Glutamatergic neuron (in vitro differentiated cells): ENCODE data around the gene VOPP1. TPM values are rescaled to one million over a fixed set of nuclear protein-coding genes. Genes with fewer than 3 reads are reported as not detected.

ENCODE experiments used
- DNase-seq: peaks from one replicate; pipeline ENCODE4 v3.0.0; 2022
- H3K27ac Mint-ChIP-seq: one replicate; pipeline ENCODE4 v1.8.0; 2020; ENCODE audit warnings: mild to moderate bottlenecking, mixed read lengths, inconsistent platforms; ENCODE audit not compliant: unreplicated experiment
- H3K27me3 Mint-ChIP-seq: one replicate; pipeline ENCODE4 v1.8.0; 2020; ENCODE audit warnings: mild to moderate bottlenecking, moderate library complexity, mixed read lengths, inconsistent platforms; ENCODE audit not compliant: unreplicated experiment
- H3K36me3 Mint-ChIP-seq: one replicate; pipeline ENCODE4 v1.8.0; 2020; ENCODE audit warnings: mild to moderate bottlenecking, mixed read lengths, inconsistent platforms; ENCODE audit not compliant: unreplicated experiment
- H3K4me1 Mint-ChIP-seq: one replicate; pipeline ENCODE4 v1.8.0; 2020; ENCODE audit warnings: mild to moderate bottlenecking, low read depth, mixed read lengths, inconsistent platforms; ENCODE audit not compliant: unreplicated experiment
- H3K4me3 Mint-ChIP-seq: one replicate; pipeline ENCODE4 v1.8.0; 2020; ENCODE audit warnings: mild to moderate bottlenecking, mixed read lengths, inconsistent platforms; ENCODE audit not compliant: unreplicated experiment
- H3K9me3 Mint-ChIP-seq: one replicate; pipeline ENCODE4 v1.8.0; 2020; ENCODE audit warnings: mild to moderate bottlenecking, moderate library complexity, mixed read lengths, inconsistent platforms; ENCODE audit not compliant: unreplicated experiment
- total RNA-seq: library from RNA; stranded (reverse); fragmentation: NEBNext Ultra II Directional; extraction: Animal tissue kit (Norgen Biotek cat#: 25700); gene quantifications from one replicate; pipeline ENCODE4 v1.2.1, GENCODE V29; 2021; ENCODE audit not compliant: unreplicated experiment
- TF ChIP-seq, protein P1 (sequence below): fragments of 200-600 bp; sonication (generic); IDR thresholded peaks from one replicate; pipeline ENCODE4 v1.5.0; 2021; ENCODE audit not compliant: partially characterized antibody, unreplicated experiment

VOPP1 gene
- total RNA-seq, 1 donor from 2014 or later = 30.6 TPM

DNA sequence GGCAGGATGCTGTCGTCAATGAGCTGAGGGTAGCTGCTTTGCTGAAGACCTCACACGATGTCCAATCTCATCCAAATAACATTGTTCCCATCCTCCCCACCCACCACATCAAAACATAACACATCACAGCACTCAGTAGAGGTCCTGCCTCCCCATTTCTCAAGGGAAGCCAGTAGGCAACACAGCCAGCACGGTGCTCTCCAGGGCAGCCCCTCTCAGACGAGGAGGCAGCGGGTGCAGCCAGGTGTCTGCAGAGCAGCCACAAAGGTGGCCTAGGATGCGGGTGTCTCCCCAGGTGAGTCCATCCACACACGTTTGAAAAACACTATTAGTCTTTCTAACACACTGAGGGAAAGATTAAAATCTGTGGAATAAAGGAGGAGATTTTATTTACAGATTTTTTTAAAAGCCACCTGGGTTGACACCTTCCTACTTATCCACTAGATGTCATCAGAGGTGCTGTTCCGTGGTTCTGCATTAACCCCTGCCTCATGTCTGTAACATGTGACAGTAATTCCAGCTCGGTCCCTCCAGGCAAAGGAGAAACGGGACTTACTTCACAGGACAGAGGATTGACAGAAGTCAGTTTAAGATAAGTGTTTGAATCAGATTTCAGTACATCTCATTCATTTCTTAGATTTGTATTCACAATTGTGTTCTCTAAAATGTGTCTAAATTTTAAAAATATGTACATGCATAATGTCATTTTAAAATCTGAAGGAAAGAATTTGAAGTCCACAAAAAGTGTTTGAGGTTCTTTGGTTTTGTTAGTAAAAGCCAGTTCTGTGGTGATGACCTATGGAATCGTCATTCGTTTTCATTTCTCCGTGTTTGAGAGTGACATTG is 139.1 kb downstream of the VOPP1 start:
- no peak for DNase-seq
- TF ChIP-seq, protein P1, sequence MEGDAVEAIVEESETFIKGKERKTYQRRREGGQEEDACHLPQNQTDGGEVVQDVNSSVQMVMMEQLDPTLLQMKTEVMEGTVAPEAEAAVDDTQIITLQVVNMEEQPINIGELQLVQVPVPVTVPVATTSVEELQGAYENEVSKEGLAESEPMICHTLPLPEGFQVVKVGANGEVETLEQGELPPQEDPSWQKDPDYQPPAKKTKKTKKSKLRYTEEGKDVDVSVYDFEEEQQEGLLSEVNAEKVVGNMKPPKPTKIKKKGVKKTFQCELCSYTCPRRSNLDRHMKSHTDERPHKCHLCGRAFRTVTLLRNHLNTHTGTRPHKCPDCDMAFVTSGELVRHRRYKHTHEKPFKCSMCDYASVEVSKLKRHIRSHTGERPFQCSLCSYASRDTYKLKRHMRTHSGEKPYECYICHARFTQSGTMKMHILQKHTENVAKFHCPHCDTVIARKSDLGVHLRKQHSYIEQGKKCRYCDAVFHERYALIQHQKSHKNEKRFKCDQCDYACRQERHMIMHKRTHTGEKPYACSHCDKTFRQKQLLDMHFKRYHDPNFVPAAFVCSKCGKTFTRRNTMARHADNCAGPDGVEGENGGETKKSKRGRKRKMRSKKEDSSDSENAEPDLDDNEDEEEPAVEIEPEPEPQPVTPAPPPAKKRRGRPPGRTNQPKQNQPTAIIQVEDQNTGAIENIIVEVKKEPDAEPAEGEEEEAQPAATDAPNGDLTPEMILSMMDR = peak; percentile 37
- no peaks in the 10 kb centered on the region for H3K36me3 Mint-ChIP-seq
- H3K9me3 Mint-ChIP-seq = peaks cover 7% of the 10 kb centered on the region
- H3K27ac Mint-ChIP-seq = no peak overlapping the region
- peaks cover 5% of the 10 kb centered on the region for H3K4me1 Mint-ChIP-seq
- H3K27me3 Mint-ChIP-seq = peaks cover 3% of the 10 kb centered on the region
- no peak overlapping the region for H3K4me3 Mint-ChIP-seq

DNA sequence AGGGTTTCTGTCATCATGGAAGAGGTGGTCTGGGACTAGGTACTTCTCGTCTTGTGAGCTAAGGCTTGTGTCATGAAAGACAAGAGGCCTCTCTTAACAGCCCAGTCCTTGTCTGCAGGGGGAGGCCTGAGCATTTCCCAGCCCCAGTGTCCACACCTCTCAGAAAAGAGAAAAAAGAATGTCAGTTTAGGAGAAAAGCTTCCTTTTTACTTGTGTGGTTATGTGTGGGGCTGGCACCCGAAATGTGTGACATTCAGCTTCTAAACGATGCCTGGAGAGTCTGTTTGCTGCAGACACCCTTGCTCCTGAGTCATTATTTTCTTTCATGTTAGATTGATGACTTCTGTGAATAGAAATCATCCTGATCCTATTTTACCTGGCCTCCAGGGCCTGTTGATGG is 139.8 kb downstream of the VOPP1 start:
- DNase-seq = no peak
- Mint-ChIP-seq H3K27me3 (peaks cover 6% of the 10 kb centered on the region), H3K4me1 (peaks cover 6% of the 10 kb centered on the region), H3K36me3 (no peaks in the 10 kb centered on the region), H3K9me3 (peaks cover 6% of the 10 kb centered on the region), H3K4me3 (no peak overlapping the region), H3K27ac (no peak overlapping the region)
- TF ChIP-seq, protein P1 = no peak

DNA sequence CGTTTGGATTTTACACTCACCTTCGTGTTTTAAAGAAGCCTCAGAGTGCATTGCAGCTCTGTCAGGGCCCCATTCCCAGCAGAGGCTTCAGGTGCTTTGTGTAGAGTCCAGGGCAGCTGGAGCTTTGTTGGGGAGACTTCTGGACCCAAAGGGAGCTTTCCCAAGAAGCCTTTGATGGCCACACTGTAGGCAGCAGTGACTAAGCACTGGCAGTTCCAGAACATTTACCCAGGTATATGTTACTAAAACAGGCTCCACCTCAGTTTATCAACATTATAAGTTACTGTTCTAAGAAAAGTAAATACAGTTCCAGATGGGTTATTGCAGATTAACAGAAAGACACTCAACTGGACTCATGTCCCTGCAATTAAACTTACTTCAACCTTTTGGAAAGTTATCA is 140.4 kb downstream of the VOPP1 start:
- peaks cover 4% of the 10 kb centered on the region for H3K9me3 Mint-ChIP-seq
- H3K36me3 Mint-ChIP-seq = no peaks in the 10 kb centered on the region
- H3K27me3 Mint-ChIP-seq = peaks cover 5% of the 10 kb centered on the region
- H3K4me3 Mint-ChIP-seq = no peak overlapping the region
- peaks cover 11% of the 10 kb centered on the region for H3K4me1 Mint-ChIP-seq
- no peak overlapping the region for H3K27ac Mint-ChIP-seq
- TF ChIP-seq, protein P1 = no peak
- DNase-seq = no peak

DNA sequence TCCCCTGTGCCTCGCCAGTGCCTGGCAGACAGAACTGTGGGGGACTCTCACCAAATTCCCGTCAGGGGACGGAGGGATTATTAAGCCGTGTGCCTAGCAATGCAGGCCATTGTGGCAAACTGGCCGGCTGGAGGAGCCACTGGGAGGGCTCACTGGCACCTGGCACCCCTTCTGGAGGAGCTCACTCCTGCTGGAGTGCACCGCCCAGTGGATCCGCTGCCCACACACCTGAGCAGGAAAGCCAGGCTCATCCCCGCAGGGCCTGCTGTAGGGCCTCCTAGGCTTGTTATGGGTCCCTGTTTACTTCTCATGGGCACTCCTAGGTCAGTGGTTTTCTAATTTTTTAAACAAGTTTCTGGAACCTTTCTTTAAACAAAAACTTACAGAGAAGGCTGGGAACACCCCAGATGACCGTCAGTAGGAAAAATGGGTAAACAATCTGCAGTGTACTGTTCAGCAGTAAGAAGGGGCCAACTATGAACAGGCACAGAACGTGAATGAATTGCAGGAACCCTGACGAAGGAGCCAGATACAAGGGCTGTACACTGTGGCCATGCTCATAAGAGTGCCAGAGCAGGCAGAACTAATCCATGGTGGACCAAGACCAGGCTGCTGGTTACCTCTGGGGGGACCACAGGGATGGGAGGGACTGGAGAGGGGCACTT is 142.3 kb downstream of the VOPP1 start:
- H3K4me3 Mint-ChIP-seq = no peak overlapping the region
- peaks cover 5% of the 10 kb centered on the region for H3K27me3 Mint-ChIP-seq
- no peak overlapping the region for H3K27ac Mint-ChIP-seq
- H3K9me3 Mint-ChIP-seq = no peaks in the 10 kb centered on the region
- TF ChIP-seq, protein P1 = no peak
- peaks cover 6% of the 10 kb centered on the region for H3K36me3 Mint-ChIP-seq
- no peak for DNase-seq
- H3K4me1 Mint-ChIP-seq = peaks cover 11% of the 10 kb centered on the region

DNA sequence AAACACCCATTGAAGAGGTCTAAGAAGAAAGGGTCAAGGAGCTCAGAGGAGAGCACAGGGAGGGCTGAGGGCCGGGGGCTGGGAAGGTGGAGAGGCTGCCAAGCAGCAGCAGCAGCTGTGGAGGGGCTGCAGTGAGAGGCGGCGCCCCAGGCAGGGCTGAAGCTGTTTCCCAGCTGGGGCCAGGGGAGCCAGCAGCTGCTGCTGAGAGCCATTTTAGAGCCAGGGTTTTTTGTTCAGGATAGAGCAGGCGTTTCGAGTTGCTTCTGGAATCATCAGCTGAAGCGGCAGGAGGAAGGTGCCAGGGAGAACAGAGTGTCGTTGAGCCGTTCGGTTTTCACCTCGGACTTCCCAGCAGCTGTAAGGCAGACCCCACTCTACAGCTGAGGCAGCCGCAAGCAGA is 144.5 kb downstream of the VOPP1 start:
- Mint-ChIP-seq H3K27ac (peak overlapping the region; percentile 49), H3K9me3 (no peaks in the 10 kb centered on the region), H3K4me3 (no peak overlapping the region), H3K27me3 (peaks cover 5% of the 10 kb centered on the region), H3K4me1 (peaks cover 14% of the 10 kb centered on the region), H3K36me3 (peaks cover 6% of the 10 kb centered on the region)
- peak; percentile 64 for DNase-seq
- TF ChIP-seq, protein P1 = no peak
